GM12864 (cell line): ENCODE measurements around the gene ONECUT3.

ENCODE experiments used
- DNase-seq: peaks from one replicate; pipeline ENCODE4 v3.0.0-alpha.2; 2011; ENCODE audit warnings: low read depth
- H3K4me3 ChIP-seq: 2 replicates; pipeline ENCODE4 v1.5.1; 2011; ENCODE audit warnings: mild to moderate bottlenecking, low read depth, low read length, control low read depth
- CTCF ChIP-seq: IDR thresholded peaks from 2 replicates; pipeline ENCODE4 v1.5.1; 2011; ENCODE audit warnings: low read depth, mild to moderate bottlenecking, moderate library complexity, low read length, control low read depth, inconsistent platforms; ENCODE audit errors: missing control alignments

The ONECUT3 gene

GRCh38 chr19:1824252-1824622 lies 70.9 kb downstream of the ONECUT3 start:
- TF ChIP-seq CTCF, result no peak
- DNase-seq, result no peak
- no peak overlapping the region for H3K4me3 ChIP-seq

- TF ChIP-seq CTCF, result peak; percentile 88
- no peak for DNase-seq
- H3K4me3 ChIP-seq, result no peak overlapping the region
These were observed 72.7 kb downstream of the ONECUT3 start for GRCh38 chr19:1825909-1826556.

- no peak for TF ChIP-seq CTCF
- no peak for DNase-seq
- H3K4me3 ChIP-seq, result no peak overlapping the region
These were observed 73.5 kb downstream of the ONECUT3 start for GRCh38 chr19:1826557-1827521.

GRCh38 chr19:1827566-1828278 lies 74.4 kb downstream of the ONECUT3 start:
- H3K4me3 ChIP-seq, result no peak overlapping the region
- no peak for TF ChIP-seq CTCF
- DNase-seq, result no peak

GRCh38 chr19:1828279-1829238 lies 75.3 kb downstream of the ONECUT3 start:
- DNase-seq, result no peak
- no peak overlapping the region for H3K4me3 ChIP-seq
- TF ChIP-seq CTCF, result no peak

GRCh38 chr19:1829958-1830357 lies 76.7 kb downstream of the ONECUT3 start:
- no peak for DNase-seq
- H3K4me3 ChIP-seq, result no peak overlapping the region
- no peak for TF ChIP-seq CTCF
